GM06990 (cell line): ENCODE results near the gene MPHOSPH9.
"Not testable (repeated sequence)": the region's sequence is repeated elsewhere in the genome, so short reads cannot be mapped to it uniquely, and the experiment has no call there.

Source experiments
- DNase-seq: peaks from one replicate; pipeline ENCODE4 v3.0.0-alpha.2; 2011; ENCODE audit not compliant: insufficient read length; ENCODE audit errors: extremely low read depth
- H3K27me3 ChIP-seq: replicated peaks from 2 replicates; pipeline ENCODE4 v1.6.0; 2011; ENCODE audit warnings: low read length; ENCODE audit not compliant: control insufficient read depth, insufficient read depth
- H3K36me3 ChIP-seq: 2 replicates; pipeline ENCODE4 v1.5.1; 2011; ENCODE audit warnings: low read length; ENCODE audit not compliant: control insufficient read depth, insufficient read depth
- H3K4me3 ChIP-seq: replicated peaks from 2 replicates; pipeline ENCODE4 v1.5.1; 2011; ENCODE audit warnings: low read depth, mild to moderate bottlenecking, control low read depth, low read length
- CTCF ChIP-seq: IDR thresholded peaks from 2 replicates; pipeline ENCODE4 v1.5.1; 2011; ENCODE audit warnings: low read length, control low read depth, mild to moderate bottlenecking, inconsistent platforms; ENCODE audit not compliant: insufficient read depth, poor library complexity, severe bottlenecking

The MPHOSPH9 gene

GRCh38 chr12:123227581-123228258, 5.2 kb downstream of the MPHOSPH9 start:
- Histone ChIP-seq H3K4me3 (no peak overlapping the region), H3K27me3 (no peaks in the 10 kb centered on the region), H3K36me3 (no peaks in the 10 kb centered on the region; the same call in none of the 2 replicates)
- DNase-seq: no peak
- no peak for TF ChIP-seq CTCF

GRCh38 chr12:123225443-123225842, 7.5 kb downstream of the MPHOSPH9 start:
- H3K27me3 ChIP-seq: no peaks in the 10 kb centered on the region
- TF ChIP-seq CTCF: no peak
- no peaks in the 10 kb centered on the region; the same call in none of the 2 replicates for H3K36me3 ChIP-seq
- no peak overlapping the region for H3K4me3 ChIP-seq
- DNase-seq: no peak

- peak; percentile 32 for DNase-seq
- no peak overlapping the region for H3K4me3 ChIP-seq
- H3K36me3 ChIP-seq: peaks cover under 1% of the 10 kb centered on the region
- TF ChIP-seq CTCF: no peak
- no peaks in the 10 kb centered on the region for H3K27me3 ChIP-seq
Measured at GRCh38 chr12:123223241-123223668, 9.7 kb downstream of the MPHOSPH9 start.

- DNase-seq, H3K27me3 ChIP-seq, H3K36me3 ChIP-seq, H3K4me3 ChIP-seq: not testable (repeated sequence)
Measured at GRCh38 chr12:123207815-123208214, 25.1 kb downstream of the MPHOSPH9 start.

GRCh38 chr12:123206794-123207193, 26.1 kb downstream of the MPHOSPH9 start:
- H3K36me3 ChIP-seq, DNase-seq, H3K4me3 ChIP-seq, H3K27me3 ChIP-seq: not testable (repeated sequence)

GRCh38 chr12:123200414-123200813, 32.5 kb downstream of the MPHOSPH9 start:
- TF ChIP-seq CTCF: no peak
- Histone ChIP-seq H3K4me3 (no peak overlapping the region), H3K36me3 (peaks cover 2% of the 10 kb centered on the region), H3K27me3 (no peaks in the 10 kb centered on the region)
- DNase-seq: no peak

- H3K36me3 ChIP-seq: peaks cover 2% of the 10 kb centered on the region
- H3K4me3 ChIP-seq: no peak overlapping the region
- TF ChIP-seq CTCF: no peak
- H3K27me3 ChIP-seq: no peaks in the 10 kb centered on the region
- DNase-seq: no peak
Measured at GRCh38 chr12:123199936-123200335, 33.0 kb downstream of the MPHOSPH9 start.
